ENCODE results near the gene SEPTIN14.
"Not testable (repeated sequence)": the region's sequence is repeated elsewhere in the genome, so short reads cannot be mapped to it uniquely, and the experiment has no call there.

Gene SEPTIN14
- total RNA-seq, result 0 reads per million in 3 experiments

GRCh38 chr7:55862652-55863051 lies at the start of gene SEPTIN14:
Gene SEPTIN14 (minus strand): TSS chr7:55862752. CDS start chr7:55861996, 756 bp downstream.
- DNase-seq, result not testable (repeated sequence)

DNA sequence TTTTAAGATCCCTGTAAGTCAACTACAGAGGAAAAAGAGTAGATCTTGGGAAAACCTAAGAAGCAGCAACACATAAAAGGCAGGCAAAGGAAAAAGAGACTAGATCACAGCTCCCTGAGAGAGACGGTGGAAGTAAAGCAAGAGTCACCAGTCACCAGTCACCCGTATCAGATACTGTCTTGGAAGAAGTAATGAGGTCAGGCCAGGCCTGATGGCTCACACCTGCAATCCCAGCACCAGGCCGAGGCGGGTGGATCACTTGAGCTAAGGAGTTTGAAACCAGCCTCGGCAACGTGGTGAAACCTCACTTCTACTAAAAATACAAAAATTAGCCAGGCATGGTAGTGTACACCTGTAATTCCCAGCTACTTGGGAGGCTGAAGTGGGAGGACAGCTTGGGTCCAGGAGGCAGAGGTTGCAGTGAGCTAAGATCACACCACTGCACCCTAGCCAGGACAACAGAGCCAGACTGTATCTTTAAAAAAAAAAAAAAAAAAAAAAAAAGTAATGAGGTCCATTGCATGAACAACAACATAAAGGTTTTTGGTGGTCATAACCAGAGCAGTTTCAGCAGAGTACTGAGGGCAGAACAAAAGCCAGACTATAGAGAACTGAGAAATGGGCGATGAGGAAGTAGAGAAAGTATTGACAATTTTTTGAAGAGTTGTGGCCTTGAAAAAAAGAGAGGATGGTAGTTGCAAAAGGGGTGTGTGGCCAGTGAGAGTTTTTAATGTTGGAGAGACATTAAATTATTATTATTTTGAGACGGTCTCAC lies 41.6 kb upstream of the SEPTIN14 start:
- DNase-seq, result no peak

- not testable (repeated sequence) for DNase-seq
Observed at GRCh38 chr7:55901059-55901458, 38.5 kb upstream of the SEPTIN14 start.

DNA sequence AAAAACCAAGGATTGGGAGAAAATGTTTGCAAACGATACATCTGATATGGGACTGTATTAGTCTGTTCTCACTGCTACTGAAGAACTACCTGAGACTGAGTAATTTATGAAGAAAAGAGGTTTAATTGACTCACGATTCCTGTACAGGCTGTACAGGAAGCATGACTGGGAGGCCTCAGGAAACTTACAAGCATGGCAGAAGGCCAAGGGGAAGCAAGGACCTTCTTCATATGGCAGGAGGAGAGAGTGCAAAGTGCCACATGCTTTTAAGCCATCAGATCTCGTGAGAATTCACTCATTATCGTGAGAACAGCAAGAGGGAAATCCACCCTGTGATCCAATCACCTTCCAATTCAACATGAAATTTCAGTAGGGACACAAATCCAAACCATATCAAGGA lies 35.7 kb upstream of the SEPTIN14 start:
- no peak for DNase-seq

DNA sequence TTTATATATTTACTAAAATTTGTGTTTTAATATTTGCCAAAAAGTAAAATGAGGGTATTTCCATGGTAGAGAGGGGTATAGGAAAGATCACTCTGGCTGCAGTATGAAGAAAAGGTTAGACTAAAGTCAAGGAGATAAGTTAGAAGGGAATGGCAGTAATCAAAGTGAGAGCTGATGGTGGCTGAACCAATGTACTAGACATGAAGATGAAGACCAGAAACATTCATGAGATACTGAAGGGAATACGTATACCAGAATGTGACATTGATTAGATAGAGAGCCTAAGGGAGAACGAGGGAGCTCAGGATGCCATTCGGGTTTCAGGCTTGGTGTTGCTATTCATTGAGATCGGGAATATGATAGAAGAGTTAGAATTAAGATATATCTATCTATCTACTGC lies 32.5 kb upstream of the SEPTIN14 start:
- no peak for DNase-seq

GRCh38 chr7:55893940-55894339 lies 31.4 kb upstream of the SEPTIN14 start:
- no peak for DNase-seq

DNA sequence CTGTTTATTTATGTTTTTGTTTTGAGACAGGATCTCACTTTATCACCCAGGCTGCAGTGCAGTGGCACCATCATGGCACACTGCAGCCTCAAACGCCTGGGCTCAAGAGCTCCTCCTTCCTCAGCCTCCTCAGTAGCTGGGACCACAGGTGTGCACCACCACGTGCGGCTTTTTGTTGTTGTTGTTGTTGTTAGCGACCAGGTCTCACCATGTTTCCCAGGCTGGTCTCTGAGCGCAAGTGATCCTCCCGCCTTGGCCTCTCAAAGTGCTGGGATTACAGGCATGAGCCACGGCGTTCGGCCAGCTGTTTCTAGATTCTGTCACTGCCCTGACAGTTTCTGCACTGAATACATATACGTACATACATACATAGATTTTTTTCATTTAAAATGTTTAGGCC lies 25.8 kb upstream of the SEPTIN14 start:
- DNase-seq, result not testable (repeated sequence)

DNA sequence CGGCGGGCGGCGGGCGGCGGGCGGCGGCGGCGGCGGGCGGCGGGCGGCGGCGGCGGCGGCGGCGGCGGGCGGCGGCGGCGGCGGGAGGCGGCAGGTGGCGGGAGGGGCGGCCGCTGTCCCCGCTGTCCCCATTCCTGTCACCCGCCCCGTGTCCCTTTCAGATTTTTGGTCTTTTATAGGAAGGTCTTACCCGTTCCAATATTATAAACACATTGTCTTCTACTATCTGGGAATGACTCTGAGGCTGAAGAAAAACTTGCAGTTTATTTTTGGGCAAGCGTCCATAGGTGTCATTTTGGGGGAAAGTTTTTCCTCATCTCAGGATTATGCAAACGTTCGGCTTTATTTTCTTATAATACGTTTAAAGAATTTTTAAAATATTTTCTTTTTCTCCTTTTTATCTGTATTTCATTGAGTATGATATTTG lies 25.3 kb upstream of the SEPTIN14 start:
- no peak for DNase-seq

DNA sequence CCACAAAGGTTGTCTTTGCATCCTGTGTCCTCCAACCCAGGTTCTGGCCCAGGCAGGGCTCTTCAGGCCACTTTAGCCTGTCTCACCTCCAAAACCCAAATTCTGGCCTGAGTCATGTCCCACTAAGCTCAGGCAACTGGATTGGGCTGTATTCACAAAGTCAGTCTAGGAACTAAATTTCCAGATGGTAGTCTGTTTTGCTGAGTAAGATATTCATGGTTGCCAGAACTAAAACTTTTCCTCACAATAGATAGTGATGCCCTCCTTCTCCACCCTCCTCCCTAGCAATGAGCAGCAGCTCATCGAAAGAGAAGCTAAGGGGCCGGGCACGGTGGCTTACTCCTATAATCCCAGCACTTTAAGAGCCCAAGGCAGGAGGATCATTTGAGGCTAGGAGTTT lies 21.8 kb upstream of the SEPTIN14 start:
- no peak for DNase-seq

DNA sequence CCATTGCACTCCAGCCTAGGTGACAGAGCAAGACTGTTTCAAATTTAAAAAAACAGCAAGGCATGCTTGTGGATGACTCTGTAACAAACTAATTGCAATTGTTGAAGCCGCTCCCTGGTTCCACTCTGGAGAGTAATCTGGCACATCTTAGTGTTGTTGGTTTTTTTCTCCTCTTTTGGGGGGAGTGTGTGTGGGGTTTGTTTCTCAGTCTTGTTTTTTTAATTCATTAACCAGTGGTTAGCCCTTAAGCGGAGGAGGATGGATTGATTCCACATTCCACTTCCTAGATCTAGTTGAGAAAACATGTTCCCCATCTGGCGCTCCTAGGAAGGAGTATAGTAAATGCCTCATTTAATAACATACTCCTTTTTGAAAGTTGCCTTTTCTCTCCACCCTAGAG lies 16.1 kb upstream of the SEPTIN14 start:
- no peak for DNase-seq

GRCh38 chr7:55877308-55877707 lies 14.8 kb upstream of the SEPTIN14 start:
- DNase-seq, result no peak

DNA sequence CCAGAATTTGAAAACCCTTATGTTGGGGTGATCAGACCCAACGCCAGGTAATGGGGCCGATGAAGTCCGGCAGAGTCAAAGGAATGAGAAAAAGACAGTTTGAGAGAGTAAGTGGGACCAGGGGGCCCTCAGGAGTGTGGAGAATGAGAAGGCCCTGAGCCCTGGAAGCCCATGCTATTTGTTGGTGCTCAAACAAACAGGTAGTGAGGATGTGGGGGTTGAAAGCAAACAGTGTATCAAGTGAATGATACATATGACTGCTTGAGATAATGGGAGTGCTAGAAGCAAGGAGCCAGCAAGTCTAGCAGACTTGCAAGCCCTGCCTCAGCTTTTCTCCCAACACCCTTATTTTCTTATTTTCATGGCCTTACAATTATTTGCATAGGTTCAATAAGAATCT lies 11.2 kb upstream of the SEPTIN14 start:
- DNase-seq, result no peak

DNA sequence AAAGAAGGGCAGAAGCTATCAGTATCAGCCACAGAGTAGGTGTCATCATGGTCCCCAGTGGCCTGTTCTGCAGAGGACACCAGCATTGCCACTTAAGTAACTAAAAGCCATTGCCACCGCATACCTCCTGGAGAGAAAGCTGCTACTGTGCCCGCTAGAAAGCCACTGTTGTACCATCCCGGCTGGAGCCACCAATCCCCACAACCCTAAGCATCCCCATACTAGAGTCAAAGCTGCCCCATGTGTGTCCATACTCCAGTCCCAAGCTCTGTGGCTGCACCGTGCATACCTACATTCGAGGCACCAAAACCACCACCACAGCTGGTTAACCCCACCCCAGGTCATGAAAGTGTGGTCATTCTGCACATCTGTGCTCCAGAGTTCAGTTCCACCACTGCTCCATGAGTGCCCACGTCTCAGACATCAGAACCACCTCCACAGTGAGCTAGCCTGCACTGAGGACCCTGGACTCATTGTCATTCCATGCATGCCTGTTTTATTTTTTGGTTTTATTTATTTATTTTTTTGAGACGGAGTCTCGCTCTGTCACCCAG lies 9.5 kb upstream of the SEPTIN14 start:
- DNase-seq, result no peak

DNA sequence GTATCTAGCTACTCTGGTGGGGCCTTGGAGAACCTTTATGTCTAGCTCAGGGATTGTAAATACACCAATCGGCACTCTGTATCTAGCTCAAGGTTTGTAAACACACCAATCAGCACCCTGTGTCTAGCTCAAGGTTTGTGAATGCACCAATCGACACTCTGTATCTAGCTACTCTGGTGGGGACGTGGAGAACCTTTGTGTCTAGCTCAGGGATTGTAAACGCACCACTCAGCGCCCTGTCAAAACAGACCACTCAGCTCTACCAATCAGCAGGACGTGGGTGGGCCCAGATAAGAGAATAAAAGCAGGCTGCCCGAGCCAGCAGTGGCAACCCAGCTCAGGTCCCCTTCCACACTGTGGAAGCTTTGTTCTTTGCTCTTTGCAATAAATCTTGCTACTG lies 6.4 kb upstream of the SEPTIN14 start:
- not testable (repeated sequence) for DNase-seq

- not testable (repeated sequence) for DNase-seq
Observed at GRCh38 chr7:55845164-55845563, 17.4 kb downstream of the SEPTIN14 start.

GRCh38 chr7:55838595-55838994 lies 24.0 kb downstream of the SEPTIN14 start:
- no peak for DNase-seq

DNA sequence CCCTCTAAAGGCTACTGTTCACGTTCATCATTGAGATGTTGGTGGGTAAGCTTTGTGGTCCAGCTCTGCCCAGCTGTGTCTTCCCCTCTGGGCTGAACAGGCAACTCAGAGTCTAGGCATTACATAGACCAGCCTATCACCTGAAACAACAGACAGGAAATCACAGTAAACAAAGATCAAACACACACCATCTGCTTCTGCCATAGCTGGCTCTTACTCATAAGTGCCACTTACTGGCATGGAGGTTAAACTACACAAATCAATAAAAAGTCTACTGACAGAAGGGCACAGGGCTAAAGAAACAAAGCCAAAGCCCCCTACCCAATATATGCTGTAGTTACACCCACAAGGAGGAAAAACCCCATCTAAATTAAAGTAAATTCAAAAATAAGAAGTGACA lies 35.0 kb downstream of the SEPTIN14 start:
- DNase-seq, result no peak

- DNase-seq, result no peak
Observed at GRCh38 chr7:55818686-55819085, 43.9 kb downstream of the SEPTIN14 start.

GRCh38 chr7:55797260-55797659 lies 65.3 kb downstream of the SEPTIN14 start:
- not testable (repeated sequence) for DNase-seq

GRCh38 chr7:55794527-55794926 lies 68.0 kb downstream of the SEPTIN14 start:
- no peak for DNase-seq

DNA sequence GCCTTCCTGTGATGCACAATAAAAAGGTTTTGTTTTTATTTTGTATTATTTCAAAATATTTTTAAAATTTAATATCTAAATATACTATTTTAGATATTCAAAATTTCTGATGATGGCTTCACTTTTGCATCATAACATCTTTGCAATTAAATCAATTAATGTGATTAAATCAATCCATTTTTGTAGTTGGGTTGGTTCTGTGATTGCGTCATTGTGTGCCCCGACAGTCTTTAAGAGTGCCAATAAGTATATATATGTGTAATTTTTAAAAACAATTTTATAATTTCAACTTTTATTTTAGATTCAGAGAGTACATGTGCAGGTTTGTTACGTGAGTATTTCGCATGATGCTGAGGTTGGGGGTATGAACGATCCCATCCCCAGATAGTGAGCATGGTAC lies 70.5 kb downstream of the SEPTIN14 start:
- no peak for DNase-seq

- DNase-seq, result no peak
Observed at GRCh38 chr7:55787796-55788195, 74.8 kb downstream of the SEPTIN14 start.

- DNase-seq, result no peak
Observed at GRCh38 chr7:55786901-55787300, 75.7 kb downstream of the SEPTIN14 start.

GRCh38 chr7:55785444-55785843 lies 77.1 kb downstream of the SEPTIN14 start:
- not testable (repeated sequence) for DNase-seq

- no peak for DNase-seq
Observed at GRCh38 chr7:55784151-55784550, 78.4 kb downstream of the SEPTIN14 start.

Measured in central memory CD4-positive, alpha-beta T cell (primary cell).